HCEC 1CT (cell line): ENCODE results near the gene THSD4.
"Not testable (repeated sequence)": the region's sequence is repeated elsewhere in the genome, so short reads cannot be mapped to it uniquely, and the experiment has no call there.

ENCODE experiments used
- DNase-seq: peaks from one replicate; pipeline ENCODE4 v3.0.0-alpha.2; 2017

The THSD4 gene

DNA sequence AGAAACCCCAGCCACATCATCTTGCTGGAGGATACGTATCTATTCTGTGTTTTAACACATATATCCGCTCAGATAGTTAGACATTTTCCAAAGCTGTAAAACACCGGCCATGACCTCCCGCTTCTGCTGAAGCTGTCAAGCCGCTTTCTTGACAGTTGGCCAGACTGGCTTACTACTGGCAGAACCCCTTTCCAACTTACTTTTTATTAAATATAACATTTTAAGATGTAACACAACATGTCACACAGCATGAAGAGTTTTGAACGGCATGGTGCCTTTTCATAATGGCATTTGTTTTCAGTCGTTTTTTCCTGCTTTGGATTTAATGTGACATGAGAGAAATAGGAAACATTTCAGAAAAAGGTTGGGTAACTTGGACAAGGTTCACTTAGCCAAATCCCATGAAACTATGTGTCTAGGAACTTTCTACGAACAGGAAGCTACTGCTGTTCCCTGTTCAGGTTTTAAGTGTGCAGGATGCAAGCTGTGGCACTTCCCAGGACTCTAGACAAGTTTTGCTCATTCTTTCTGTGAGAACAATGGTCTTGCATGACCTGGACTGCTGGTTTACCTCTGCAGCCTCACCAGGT lies 281.4 kb downstream of the THSD4 start:
- no peak for DNase-seq

DNA sequence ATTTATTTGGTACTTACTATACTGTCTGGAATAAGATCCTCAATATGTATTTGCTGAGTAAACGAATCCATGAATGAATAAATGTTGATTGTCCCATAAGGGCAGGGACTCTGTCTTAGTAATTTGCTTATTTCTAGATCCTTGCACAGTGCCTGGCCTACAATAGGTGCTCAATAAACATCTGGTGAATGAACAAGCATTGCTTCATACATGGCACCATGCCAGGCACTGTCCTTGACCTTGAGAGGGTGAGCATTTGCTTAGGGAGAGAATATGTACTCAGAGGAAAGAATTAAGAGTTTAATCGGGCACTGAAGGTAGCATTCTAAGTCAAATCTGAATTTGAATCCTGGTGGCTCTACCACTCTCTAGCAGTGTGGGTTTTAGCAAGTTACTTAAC lies 282.1 kb downstream of the THSD4 start:
- peak; percentile 38 for DNase-seq

DNA sequence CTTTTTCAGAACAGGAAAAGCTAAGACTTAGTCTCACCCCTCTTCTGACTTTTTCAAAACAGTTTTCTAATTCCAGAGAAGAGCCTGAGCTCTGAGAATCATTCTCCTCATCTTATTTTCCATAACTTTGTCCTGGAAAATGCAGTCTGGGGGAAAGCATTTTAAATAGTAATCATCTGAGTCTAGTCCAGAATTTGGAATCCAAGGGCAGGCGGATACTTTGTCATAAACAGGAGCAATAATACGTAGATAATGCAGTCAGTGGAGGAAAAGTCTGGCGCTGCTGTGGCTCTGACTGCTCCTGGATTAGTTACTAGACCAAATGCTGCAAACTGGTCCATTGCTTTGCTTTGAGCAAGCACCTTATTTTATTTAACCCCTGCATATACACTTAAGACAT lies 285.0 kb downstream of the THSD4 start:
- no peak for DNase-seq

DNA sequence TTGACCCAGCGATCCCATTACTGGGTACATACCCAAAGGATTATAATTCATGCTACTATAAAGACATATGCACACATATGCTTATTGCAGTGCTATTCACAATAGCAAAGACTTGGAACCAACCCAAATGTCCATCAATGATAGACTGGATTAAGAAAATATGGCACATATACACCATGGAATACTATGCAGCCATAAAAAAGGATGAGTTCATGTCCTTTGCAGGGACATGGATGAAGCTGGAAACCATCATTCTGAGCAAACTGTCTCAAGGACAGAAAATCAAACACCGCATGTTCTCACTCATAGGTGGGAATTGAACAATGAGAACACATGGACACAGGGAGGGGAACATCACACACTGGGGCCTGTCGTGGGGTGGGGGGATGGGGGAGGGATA lies 286.5 kb downstream of the THSD4 start:
- not testable (repeated sequence) for DNase-seq

DNA sequence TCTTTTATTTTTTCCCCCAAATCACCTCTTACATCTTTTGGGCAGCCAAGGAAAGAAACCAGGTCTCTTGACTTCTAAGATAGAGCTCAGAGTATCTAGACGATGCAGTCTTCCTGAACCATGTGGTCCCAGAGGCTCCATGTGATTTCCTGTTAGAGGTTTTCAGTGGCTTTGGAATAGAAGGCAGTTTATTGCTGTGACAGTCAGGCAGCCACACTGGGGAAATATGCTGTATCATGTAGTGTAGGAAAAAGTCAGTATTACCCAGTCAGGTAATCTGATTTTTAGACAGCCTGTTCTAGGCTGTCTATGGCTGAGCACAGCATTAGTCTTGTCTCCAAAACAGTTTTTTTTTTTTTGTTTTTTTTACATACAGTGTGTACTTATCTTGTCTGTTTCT lies 294.3 kb downstream of the THSD4 start:
- DNase-seq, result no peak

DNA sequence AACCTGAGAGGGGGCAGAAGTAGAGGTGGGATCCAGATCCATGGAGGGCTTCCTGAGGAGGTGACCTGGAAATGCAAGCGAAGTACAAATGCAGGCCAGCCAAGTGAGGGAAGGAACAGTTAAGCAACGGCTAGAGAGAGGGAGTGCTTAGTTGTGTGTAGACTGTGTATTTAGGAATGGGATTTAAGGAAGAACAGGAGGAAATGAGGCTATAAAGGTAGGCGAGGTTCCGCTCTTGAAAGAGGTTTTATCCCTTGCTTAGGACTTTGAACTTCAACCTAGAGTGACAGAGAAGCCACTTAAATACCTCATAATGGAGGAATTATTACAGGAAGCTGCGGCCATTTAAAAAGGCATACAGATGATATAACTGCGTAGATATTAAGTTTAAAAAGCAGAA lies 295.1 kb downstream of the THSD4 start:
- DNase-seq, result no peak

DNA sequence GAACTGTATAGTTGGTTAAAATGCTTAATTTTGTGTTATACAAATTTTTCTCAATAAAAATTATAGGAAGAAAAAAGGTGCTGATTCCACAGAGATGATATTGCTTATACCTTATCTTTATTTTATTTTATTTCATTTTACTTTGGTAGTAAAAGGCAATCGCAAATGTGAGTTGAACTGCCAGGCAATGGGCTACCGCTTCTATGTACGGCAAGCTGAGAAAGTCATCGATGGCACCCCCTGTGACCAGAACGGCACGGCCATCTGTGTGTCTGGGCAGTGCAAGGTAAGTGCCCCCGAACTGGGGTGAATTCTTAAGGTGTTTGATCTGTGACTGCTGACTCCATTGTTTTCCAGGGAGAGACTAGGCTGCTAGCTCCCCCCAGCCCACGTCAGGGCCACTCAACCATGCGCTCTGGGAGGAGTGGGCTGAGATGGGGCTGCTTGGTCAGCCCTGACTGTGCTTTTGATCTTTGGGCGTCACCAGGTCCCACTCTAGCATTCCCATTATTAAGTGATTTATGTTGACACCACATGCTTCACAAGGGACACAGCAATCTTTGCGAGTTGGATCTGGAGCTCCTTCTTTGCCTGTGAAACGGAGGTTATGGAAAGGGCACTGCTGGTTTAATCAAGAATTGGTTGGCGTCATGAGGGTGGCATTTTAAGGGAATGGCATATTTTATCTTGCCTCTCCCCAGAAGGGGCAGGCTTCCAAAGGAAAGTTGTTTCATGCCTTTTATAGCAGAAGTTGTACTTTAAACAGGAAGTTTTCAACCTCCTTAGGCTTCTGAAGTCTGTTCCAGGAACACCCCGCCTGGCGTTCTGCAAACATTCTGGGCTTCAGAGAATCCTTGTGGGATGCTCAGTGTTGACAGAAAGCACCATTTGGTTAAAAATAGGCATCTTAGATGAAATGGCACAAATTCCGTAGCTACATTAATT lies 296.5 kb downstream of the THSD4 start:
- no peak for DNase-seq

DNA sequence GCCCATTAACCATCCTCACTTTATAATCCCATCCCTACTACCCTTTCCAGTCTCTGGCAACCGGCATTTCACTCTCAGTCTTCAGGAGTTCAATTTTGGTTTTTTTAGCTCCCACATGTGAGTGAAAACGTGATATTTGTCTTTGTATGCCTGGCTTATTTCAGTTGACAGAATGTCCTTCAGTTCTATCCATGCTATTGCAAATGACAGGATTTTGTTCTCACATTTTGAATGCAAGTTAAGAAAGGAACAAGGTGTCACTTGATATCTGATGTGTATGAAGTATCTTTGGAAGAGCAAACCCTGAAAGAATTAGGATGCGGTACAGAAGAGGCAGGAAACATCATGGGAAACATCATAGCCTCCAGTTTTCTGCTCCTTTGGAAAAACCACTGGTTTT lies 298.1 kb downstream of the THSD4 start:
- no peak for DNase-seq

DNA sequence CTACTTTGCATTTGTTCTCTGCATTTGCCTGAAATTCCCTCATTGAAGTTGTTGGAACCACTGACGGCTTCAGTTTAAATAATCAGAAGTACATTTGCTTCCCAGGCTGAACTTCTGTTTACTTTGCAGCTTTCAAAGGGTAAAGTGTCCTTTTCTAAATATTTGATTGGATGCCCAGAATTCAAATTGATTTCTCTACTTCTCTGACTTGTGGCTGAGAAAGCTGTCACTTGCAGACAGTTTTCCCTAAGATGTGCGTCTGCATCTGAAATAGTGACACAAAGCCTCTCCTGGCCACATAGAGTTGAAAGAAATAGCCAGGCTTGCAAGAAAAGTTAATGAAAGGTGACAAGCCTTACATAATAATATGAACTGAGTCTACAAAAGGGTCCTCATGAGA lies 299.6 kb downstream of the THSD4 start:
- DNase-seq, result no peak

DNA sequence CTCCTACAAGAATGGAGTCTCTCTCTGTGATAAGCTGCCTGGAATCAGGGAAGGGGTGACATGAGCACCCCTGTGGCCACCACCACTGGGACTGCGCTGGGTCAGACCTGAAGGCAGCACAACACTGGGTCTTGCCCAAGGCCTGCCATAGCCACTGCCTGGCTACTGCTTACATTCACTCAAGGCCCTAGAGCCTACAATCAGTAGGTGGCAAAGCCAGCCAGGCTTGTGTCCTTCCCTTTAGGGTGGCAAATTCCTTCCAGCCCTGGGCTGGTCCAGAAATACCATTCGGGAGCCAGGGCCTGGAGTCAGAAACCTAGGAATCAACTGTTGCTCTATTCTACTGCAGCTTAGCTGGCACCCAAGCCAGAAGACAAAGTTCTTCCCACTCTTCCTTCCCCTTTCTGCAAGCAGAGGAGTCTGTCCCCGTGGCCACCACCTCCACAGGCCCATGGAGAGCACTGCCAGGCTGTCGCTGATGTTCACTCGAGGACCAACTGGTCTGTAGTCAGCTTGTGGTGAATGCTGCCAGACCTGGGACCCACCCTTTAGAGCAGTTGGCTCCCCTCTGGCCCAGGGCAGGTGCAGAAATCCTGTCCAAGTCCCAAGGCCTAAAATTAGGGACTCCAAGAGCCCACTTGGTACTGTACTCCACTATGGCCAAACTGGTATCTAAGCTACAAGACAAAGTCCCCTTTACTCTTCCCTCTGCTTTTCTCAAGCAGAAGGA lies 307.4 kb downstream of the THSD4 start:
- no peak for DNase-seq

DNA sequence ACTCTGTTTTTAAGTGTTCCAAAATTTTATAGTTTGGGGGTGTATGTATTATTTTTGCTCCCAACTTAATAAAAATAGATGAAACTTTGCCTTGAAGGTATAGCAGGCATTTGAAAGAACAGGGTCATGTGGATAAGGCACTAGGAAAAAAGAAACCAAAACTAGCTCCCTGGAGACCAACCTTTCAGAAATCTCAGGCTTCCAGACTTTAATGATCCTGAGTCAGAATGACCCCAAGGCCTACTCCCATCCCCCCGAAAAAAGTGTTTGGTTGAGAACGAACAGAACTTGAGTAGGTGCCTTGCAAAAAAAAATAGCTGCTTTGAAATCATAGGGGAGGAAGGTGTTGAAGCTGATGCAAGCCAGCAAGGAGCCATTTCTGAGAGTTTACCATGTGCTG lies 309.5 kb downstream of the THSD4 start:
- DNase-seq, result no peak

DNA sequence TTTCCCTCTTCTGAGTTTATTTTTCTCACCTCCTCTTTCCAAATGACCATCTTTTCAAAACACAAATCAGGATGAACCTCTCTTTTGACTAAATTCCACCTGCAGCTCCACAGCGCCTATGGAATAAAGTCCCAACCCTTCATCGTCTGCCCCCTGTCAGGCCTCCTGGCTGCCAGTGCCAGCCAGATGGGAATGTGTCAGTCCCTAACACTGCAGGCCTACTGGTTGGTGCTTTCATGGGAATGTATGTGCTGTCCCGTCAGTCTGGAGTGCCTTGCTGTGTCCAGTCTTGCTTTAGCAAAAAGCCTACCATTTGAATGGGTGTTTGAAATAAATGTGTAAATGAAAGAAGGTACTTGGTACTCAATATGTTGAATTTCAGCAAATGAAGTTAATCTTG lies 310.1 kb downstream of the THSD4 start:
- no peak for DNase-seq

DNA sequence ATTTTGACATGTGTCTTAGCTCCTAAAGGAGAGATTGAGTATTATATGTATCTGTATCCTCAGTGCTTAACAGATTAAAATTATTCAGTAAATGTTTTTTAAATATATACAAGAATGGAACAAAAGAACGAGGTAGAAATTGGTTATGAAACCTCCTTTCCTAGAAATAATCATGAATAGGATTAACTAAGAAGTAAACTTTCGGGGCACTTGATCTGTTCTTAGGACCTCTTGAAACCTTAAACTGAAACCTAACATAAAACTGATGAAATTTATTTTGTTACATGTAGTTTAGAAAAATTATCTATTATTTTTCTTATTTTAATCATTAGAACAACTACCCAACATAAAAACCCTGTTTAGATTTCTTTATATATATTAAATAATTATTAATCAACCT lies 311.5 kb downstream of the THSD4 start:
- DNase-seq, result no peak

DNA sequence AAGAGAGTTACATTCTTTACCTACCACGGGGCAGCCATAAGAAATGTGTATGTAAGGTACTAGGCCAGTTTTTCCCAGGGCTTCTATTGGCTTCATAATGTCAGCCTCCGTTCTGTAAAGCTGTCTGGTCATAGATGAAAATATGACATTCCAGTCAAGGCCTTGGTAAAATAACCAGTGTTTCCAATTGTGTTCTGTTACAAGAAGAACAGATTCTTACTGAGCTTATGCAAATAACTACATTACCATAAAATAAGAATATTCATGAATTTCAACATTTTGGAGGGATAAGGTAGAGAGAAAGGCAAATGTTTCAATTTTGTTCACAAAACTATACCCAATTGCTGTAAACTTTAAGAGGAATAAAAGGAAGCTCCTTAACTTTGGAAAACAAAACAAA lies 315.5 kb downstream of the THSD4 start:
- no peak for DNase-seq

DNA sequence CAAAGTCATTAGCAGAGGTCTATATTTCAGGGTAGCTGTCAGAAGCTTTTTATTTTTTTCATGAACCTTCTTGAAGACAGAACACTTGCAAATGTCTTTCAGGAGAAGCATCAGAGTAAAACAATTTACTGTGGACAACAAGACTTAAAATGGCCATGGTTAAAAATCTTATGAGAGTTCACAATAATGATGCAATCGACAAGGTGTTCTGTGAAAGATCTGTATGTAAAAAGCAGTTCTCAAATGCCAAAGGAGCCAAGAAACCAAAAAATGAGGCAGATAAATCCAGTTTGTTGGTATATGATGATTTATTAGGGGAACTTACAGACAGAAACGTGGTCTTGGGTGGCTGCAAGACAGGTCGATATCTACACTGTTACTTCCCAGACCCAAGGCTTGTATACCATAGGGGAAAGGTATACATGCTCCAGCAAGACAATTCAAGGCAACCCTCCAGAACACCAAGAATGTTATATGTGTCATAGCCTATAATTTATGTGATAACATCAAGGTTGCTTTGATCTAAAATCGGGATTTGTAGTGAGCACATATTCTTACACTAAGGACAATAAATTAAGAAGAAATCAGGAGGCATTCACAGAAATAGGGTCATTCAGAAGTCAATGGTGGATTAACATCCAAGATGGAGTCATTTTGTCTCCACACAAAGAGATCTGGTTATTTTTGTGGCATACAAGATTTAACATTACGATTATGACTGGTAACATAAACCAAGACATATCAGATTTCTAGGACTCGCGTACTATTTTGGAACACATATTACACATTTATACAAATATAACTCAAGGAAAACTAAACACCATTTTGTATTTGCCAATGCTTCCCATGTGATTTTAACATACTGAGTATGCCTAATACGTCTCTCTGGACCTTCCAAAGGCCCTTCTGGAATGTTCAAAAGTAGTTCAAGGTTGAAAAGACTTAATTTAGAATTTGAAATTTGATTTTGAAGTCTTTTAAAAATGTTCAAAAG lies 316.4 kb downstream of the THSD4 start:
- DNase-seq, result no peak

DNA sequence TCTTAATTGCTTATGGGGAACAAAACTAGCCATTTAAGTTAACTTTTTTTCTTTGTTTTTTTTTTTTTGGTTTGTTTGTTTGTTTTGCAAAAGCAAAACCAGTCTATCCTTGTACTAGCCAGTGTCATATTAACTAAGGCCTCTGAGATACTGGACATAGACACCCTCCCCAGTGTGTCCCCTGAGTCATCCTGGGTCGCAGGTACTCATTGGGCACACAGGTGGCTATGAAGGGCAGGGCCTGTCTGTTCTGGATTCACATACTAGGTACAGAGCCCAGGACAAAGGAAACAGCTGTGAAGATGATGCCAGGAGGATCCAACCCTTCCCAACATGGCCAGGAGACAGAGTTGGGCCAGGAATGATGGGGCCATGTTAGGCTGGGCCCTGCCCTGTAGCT lies 318.1 kb downstream of the THSD4 start:
- no peak for DNase-seq

DNA sequence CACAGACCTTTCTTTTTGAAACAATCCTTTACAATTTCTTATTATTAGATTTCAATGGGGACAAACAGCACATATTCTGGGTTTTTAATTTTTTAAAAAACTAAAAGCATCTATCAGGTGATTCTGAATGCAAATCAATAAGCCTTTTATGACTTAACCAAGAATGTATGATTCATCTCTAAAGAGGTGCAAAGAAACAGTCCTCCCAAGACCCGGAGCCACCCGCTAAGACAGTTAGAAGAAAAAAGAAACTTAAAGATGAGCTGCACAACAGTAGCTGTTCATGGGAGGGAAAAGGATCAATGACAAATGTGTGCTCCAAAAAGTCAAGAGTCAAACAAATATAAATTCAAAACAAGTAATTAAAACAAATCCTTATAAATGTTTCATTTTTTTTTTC lies 319.5 kb downstream of the THSD4 start:
- DNase-seq, result no peak

DNA sequence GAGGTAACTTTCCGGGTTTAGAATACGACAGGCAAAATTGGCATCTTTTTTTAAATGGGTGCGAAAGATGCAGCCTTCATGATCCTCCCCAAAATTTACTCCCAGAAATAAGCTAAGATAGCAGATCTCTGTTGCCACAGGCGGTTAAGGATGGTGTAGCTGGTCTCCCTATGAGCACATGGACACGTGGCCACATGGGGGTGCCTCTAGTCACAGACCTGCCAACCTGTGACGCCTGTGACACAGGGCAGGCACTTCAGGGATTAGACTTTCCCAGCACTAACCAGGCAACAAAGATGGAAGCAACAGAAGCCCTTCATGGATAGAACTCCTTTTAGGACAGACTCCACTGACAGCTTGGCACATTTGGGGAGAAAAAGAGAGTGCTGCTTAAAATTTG lies 320.3 kb downstream of the THSD4 start:
- no peak for DNase-seq

DNA sequence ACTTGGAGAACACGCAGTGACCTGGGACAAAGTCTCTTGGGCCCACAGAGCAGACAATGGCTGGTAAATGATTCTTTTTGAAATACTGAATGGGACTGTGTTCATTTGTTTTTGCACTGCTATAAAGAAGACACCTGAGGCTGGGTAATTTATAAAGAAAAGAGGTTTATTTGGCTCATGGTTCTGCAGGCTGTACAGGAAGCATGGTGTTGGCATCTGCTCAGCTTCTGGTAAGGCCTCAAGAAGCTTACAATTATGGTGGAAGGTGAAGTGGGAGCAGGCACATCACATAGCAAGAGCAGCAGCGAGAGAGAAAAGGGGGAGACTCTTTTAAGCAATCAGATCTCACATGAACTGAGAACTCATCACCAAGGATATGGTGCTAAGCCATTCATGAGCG lies 321.6 kb downstream of the THSD4 start:
- DNase-seq, result no peak

DNA sequence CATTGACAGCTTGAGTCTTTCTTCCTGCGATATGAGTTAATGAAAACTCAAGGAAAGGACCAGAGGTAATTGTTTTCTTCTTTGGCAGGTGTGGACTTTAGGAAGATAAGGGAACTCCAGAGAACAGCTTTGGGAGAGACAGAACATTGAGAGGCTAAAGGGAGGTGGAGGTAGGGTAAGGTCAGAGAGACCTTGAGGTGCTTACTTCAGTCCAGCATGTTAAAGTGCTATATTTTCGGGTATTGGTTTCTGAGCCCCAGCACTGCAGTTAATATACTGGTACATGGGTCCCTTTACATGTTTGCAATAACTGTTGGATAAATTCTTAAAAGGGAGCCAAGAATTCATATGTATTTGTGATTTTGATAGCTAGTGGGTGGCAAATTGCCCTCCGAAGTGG lies 322.1 kb downstream of the THSD4 start:
- DNase-seq, result no peak

DNA sequence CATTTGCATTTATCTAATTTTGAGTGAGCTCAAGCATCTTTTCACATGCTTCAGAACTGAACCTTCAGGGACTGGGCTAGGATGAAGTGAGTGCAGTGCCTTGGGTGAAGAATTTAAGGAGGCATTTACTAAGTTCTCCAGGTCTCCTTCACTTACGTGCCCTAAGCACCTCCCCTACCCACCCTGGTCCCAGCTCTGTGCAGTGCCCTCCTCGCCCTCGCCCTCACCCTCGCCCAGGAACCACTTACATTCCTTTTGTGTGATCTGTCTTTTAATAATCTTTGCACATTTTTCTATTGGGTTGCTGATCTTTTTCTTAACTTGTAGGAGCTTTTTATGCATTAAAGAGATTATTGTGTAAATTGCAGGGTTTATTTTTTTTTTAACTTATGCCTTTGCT lies 322.6 kb downstream of the THSD4 start:
- no peak for DNase-seq

DNA sequence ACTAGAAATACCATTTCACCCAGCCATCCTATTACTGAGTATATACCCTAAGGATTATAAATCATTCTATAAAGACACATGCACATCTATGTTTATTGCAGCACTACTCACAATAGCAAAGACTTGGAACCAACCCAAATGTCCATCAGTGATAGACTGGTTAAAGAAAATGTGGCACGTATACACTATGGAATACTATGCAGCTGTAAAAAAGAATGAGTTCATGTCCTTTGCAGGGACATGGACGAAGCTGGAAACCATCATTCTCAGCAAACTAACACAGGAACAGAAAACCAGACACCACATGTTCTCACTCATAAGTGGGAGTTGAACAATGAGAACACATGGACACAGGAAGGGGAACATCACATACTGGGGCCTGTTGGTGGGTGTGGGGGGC lies 324.2 kb downstream of the THSD4 start:
- not testable (repeated sequence) for DNase-seq
